Lower leg skin (tissue), 4 donors: Measurements from ENCODE around the gene BEAN1. TPM values are rescaled to one million over a fixed set of nuclear protein-coding genes. Genes with fewer than 3 reads are reported as not detected.

Experiments used
- DNase-seq, 2 donors: peaks; one replicate each; pipeline ENCODE4 v3.0.0-alpha.2; 2019; ENCODE audit warnings: low spot score in 2 of 2
- H3K4me3 ChIP-seq: fragments of 200-600 bp; sonication (generic); 2 replicates; pipeline ENCODE4 v1.5.1; 2017; ENCODE audit warnings: mild to moderate bottlenecking, low read depth; ENCODE audit not compliant: poor library complexity, severe bottlenecking
- CTCF ChIP-seq, 3 donors: fragments of 450-650 bp; IDR thresholded peaks; one replicate each; pipeline ENCODE4 v1.5.1; 2016; ENCODE audit warnings: antibody characterized with exemption in 3 of 3, mild to moderate bottlenecking in 3 of 3, moderate library complexity in 2 of 3
- POLR2A ChIP-seq, 2 donors: fragments of 450-650 bp; IDR thresholded peaks; one replicate each; pipeline ENCODE4 v1.6.1; 2016 to 2017; ENCODE audit warnings: antibody characterized with exemption in 2 of 2, mild to moderate bottlenecking in 1 of 2, moderate library complexity in 1 of 2
- WGBS, 2 donors: methylation state at CpG; one replicate each; pipeline ENCODE4 v1.1.5; 2018; 5-methylcytosine and 5-hydroxymethylcytosine counted together
- intact Hi-C: fragments of 100-400 bp; cut with DNase I; formaldehyde crosslinking; loops from one replicate; pipeline ENCODE4 v1.15.0; 2023; ENCODE audit warnings: low total_unique reads
- total RNA-seq, 4 donors: library from RNA; depleted of rRNA; stranded (reverse); fragments of >200 nt; gene quantifications; one replicate each; pipeline ENCODE4 v1.1.0, GENCODE V29; 2016

Gene BEAN1
- total RNA-seq, 4 donors from 2014 or later = 0.72 to 3.9 (median 2.9) TPM; not detected in 1

DNA sequence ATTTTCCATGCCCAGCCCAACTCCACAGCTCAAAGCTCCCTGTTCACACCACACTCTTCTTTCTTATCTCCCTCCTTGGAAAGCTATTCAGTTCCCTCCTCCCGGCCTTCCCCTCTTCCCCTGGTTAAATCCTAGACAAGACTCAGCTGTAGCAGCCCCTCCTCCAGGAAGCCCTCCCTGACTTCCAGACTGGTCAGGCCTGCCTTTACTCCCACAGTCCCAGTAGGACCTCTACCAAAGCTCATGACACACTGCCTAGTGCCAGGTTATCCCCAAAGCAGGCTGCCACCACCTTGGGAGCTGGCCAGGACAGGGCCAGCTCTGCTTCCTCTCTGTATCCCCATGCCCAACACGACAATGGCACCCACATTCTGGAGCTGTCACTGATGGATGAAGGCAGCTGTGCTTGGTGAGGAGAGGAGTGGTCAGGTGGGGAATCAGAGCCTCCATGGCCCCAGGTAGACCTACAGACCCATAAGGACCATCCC, 50.0 kb downstream of the BEAN1 start:
- DNase-seq = peak in 1 of 2 donors; percentile 65
- intact Hi-C loops = loop anchor here (10.0 kb wide), 1 partner anchor 108 kb away; no protein-coding TSS in a partner anchor

DNA sequence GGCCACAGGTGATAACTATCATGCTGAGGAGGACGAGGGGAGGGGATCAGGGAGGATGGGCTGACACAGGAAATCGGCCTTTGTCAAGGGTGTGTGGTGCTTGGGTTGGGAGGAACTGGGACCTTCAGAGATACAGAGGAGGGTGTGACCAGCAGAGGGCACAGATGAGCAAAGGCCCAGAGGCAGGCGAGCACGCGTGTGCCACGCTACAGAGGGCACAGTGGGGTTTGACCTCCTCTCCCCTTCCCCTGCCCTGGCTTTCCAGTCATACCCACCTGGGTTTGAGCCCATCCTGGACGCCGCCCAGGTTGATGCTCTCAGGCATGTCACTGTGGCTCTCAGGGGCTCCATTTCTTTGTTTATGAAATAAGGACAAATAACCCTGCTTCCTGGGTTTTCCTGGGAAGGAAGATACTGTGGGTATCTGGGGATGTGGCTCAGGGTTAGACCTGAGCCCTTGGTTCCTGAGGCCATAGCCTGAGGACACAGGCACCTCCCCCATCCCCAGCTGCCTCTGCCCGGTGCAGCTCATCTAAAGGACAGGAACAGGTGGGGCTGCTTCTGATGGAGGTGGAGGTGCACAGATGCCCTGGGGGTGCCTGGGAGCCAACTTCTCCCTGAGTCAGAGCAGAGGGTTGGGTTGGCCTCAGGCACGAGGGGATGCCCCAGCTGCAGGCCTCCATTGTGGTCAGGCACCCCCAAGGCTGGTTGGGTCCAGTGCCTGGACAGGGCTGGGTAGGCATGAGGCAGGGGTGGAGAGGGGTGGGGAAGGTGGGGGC, 51.8 kb downstream of the BEAN1 start:
- intact Hi-C loops = loop anchor here (10.0 kb wide), 1 partner anchor 106 kb away; no protein-coding TSS in a partner anchor
- 26 to 32% methylated on average over 10 of the region's 10 CpGs for WGBS, 2 donors
- H3K4me3 ChIP-seq = no peak overlapping the region
- TF ChIP-seq CTCF (IDR thresholded peaks at IDR 0.05) = peak in 1 of 3 donors; percentile 73
- TF ChIP-seq POLR2A (IDR thresholded peaks at IDR 0.05) = no peak
- DNase-seq = peak; percentile 75 to 94

More for the DNA sequence above, 50.0 kb downstream of the BEAN1 start:
- 59 to 78% methylated on average over 2 of the region's 2 CpGs for WGBS, 2 donors
- no peak overlapping the region for H3K4me3 ChIP-seq
- TF ChIP-seq CTCF (IDR thresholded peaks at IDR 0.05) = no peak
- TF ChIP-seq POLR2A (IDR thresholded peaks at IDR 0.05) = no peak

- no peak overlapping the region for H3K4me3 ChIP-seq
- peak in 1 of 2 donors; percentile 74 for DNase-seq
- no peak for TF ChIP-seq CTCF (IDR thresholded peaks at IDR 0.05)
- no peak for TF ChIP-seq POLR2A (IDR thresholded peaks at IDR 0.05)
- 78 to 91% methylated on average over 3 to 5 of the region's 5 CpGs for WGBS, 2 donors
- intact Hi-C loops = loop anchor here (5.0 to 10.0 kb wide), 2 partner anchors 72 to 105 kb away; no protein-coding TSS in a partner anchor
Measured at GRCh38 chr16:66479661-66480264, 52.7 kb downstream of the BEAN1 start.

- intact Hi-C loops = loop anchor here (5.0 kb wide), 1 partner anchor 73 kb away; no protein-coding TSS in a partner anchor
- no peak for TF ChIP-seq CTCF (IDR thresholded peaks at IDR 0.05)
- no peak for TF ChIP-seq POLR2A (IDR thresholded peaks at IDR 0.05)
- DNase-seq = peak in 1 of 2 donors; percentile 83
Measured at GRCh38 chr16:66480265-66481080, 53.4 kb downstream of the BEAN1 start.

More at GRCh38 chr16:66480265-66481080, 53.4 kb downstream of the BEAN1 start:
- no peak overlapping the region for H3K4me3 ChIP-seq
- 75 to 76% methylated on average over 10 to 16 of the region's 25 CpGs for WGBS, 2 donors
